Skeletal muscle tissue (tissue), 4 donors: Measurements from ENCODE around the gene VLDLR. TPM values are rescaled to one million over a fixed set of nuclear protein-coding genes. Genes with fewer than 3 reads are reported as not detected.
"Not testable (repeated sequence)": the region's sequence is repeated elsewhere in the genome, so short reads cannot be mapped to it uniquely, and the experiment has no call there.

Source experiments
- H3K27ac ChIP-seq: one replicate; pipeline ENCODE4 v1.7.0; 2013; ENCODE audit warnings: mild to moderate bottlenecking, low read depth, low read length, inconsistent platforms
- H3K27me3 ChIP-seq, 3 donors: one replicate each; pipeline ENCODE4 v1.7.0; 2013; ENCODE audit warnings: low read length in 3 of 3; ENCODE audit not compliant: control insufficient read depth in 3 of 3, insufficient read depth in 3 of 3
- H3K36me3 ChIP-seq, 3 donors: one replicate each; pipeline ENCODE4 v1.7.0; 2013; ENCODE audit warnings: low read length in 3 of 3; ENCODE audit not compliant: control insufficient read depth in 3 of 3, insufficient read depth in 3 of 3
- H3K4me1 ChIP-seq, 3 donors: one replicate each; pipeline ENCODE4 v1.7.0; 2013; ENCODE audit warnings: low read length in 3 of 3, mild to moderate bottlenecking in 3 of 3; ENCODE audit not compliant: control insufficient read depth in 3 of 3, insufficient read depth in 3 of 3
- H3K4me3 ChIP-seq, 3 donors: one replicate each; pipeline ENCODE4 v1.7.0; 2013; ENCODE audit warnings: low read length in 3 of 3
- H3K9ac ChIP-seq, 3 donors: one replicate each; pipeline ENCODE4 v1.7.0; 2013; ENCODE audit warnings: low read length in 3 of 3, mild to moderate bottlenecking in 3 of 3, moderate library complexity in 2 of 3, low read depth in 1 of 3
- H3K9me3 ChIP-seq, 3 donors: one replicate each; pipeline ENCODE4 v1.7.0; 2013; ENCODE audit warnings: low read length in 3 of 3; ENCODE audit not compliant: control insufficient read depth in 3 of 3
- total RNA-seq: library from RNA; depleted of rRNA; stranded (reverse); fragments of >200 nt; gene quantifications from one replicate; pipeline ENCODE4 v1.2.3, GENCODE V29; 2014
- donor health status: Osteomylitis.

The VLDLR gene
- total RNA-seq, 1 donor from 2014 or later = 18.3 TPM

DNA sequence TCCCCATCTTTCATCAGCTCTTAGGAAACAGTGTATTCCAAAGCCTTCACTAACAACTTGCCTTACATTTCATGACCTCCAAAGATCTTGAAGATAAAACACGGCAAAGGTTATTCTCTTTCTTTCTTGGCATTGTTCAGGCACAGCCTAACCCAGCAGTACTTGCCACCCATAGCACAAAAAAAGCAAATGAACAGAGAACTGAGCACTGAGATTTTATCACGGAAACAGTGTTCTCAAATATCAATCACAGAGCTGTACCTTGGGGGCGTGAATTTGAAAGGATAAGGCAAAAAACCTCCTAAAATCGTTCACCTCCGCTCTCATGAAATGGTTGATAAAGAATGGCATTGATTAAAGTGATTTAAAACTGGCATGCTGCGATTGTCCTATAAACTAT, 78.8 kb downstream of the VLDLR start:
- no peak overlapping the region for H3K27ac ChIP-seq
- no peak overlapping the region for H3K4me3 ChIP-seq
- no peak overlapping the region for H3K9ac ChIP-seq
- no peaks in the 10 kb centered on the region for H3K9me3 ChIP-seq
- H3K27me3 ChIP-seq = no peaks in the 10 kb centered on the region
- no peaks in the 10 kb centered on the region for H3K36me3 ChIP-seq
- no peaks in the 10 kb centered on the region for H3K4me1 ChIP-seq

DNA sequence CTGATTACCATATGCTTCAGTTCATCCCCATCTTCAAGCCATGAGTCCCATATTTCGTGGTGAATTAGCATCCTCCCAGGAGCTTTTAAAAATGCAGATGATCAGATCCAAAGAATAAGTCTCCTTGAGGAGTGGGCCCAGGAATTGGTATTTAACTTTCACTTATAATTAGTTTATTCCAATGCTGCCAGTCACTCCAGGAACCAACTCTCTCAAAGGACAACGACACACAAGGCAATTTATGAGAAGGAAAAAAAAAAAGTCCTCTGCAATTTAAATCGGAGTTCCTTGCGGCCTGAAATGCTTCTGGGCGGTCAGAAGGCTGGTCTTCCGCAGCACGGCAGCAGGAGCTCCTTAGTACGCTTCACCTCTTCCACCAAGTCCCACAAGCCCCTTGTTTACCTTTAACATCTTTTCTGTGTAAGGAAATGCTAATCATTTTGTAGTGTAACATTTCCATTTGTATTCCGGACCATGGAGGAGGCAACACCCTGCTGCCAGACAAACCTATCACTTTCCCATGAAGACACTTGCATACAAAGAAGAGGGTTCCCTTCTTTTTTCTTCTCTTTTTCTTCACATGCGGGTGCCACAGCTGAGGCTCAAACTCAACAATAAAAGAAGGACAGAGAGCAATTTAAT, 79.4 kb downstream of the VLDLR start:
- H3K9ac ChIP-seq = no peak overlapping the region
- H3K27ac ChIP-seq = no peak overlapping the region
- no peaks in the 10 kb centered on the region for H3K27me3 ChIP-seq
- no peak overlapping the region for H3K4me3 ChIP-seq
- H3K9me3 ChIP-seq = no peaks in the 10 kb centered on the region
- H3K4me1 ChIP-seq = no peaks in the 10 kb centered on the region
- no peaks in the 10 kb centered on the region for H3K36me3 ChIP-seq

DNA sequence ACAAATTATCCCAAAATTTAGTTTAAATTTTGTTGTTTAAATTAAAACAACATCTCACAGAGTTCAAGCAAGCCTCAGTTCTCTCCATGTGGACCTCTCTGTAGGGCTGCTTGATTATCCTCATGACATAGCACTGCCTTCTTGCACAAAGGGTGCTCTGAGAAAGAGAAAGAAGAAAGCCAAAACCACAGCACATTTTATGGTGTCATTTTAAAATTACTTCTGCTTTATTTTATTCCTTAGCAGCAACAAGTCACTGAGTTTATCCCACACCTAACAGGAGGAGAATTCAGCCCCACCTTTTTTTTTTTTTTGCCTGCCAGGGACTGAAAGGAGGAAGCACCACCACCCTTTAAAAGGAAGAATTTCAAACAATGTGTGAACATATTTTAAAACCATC, 82.9 kb downstream of the VLDLR start:
- Histone ChIP-seq H3K36me3 (no peaks in the 10 kb centered on the region), H3K9ac (no peak overlapping the region), H3K27me3 (no peaks in the 10 kb centered on the region), H3K27ac (no peak overlapping the region), H3K9me3 (no peaks in the 10 kb centered on the region), H3K4me3 (no peak overlapping the region), H3K4me1 (no peaks in the 10 kb centered on the region)

DNA sequence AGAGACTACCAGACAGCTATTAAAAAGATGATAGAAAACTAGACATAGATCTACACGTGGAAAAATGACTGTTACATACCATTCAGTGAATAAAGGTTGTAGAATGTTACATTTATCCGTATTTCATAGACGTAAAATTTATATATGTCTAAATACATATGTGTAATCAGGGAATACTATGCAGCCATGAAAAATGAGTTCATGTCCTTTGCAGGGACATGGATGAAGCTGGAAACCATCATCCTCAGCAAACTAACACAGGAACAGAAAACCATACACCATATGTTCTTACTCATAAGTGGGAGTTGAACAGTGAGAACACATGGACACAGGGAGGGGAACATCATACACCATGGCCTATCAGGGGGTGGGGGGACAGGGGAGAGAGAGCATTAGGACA, 85.7 kb downstream of the VLDLR start:
- H3K4me3 ChIP-seq, H3K36me3 ChIP-seq, H3K27ac ChIP-seq, H3K4me1 ChIP-seq, H3K27me3 ChIP-seq, H3K9me3 ChIP-seq, H3K9ac ChIP-seq: not testable (repeated sequence)

Other genes with a start within 250 kb of the VLDLR start
- not detected for gene KCNV2, start 95.7 kb downstream of the VLDLR start, total RNA-seq
- 30.8 TPM for gene PUM3, start 222.3 kb downstream of the VLDLR start, total RNA-seq